ENCODE data around the gene TBR1.

Gene TBR1

GRCh38 chr2:161422816-161423403 is 6.8 kb downstream of the TBR1 start:
- ChIA-PET POLR2A (ENCODE audit: low non-redundant PET) (no interaction called here), CTCF (no interaction called here)
- DNase-seq (ENCODE audit: low spot score): no peak
- no peak overlapping the region for H3K27ac ChIP-seq
- TF ChIP-seq CTCF (conservative IDR thresholded peaks at IDR 0.05; ENCODE audit: low read depth): no peak

DNA sequence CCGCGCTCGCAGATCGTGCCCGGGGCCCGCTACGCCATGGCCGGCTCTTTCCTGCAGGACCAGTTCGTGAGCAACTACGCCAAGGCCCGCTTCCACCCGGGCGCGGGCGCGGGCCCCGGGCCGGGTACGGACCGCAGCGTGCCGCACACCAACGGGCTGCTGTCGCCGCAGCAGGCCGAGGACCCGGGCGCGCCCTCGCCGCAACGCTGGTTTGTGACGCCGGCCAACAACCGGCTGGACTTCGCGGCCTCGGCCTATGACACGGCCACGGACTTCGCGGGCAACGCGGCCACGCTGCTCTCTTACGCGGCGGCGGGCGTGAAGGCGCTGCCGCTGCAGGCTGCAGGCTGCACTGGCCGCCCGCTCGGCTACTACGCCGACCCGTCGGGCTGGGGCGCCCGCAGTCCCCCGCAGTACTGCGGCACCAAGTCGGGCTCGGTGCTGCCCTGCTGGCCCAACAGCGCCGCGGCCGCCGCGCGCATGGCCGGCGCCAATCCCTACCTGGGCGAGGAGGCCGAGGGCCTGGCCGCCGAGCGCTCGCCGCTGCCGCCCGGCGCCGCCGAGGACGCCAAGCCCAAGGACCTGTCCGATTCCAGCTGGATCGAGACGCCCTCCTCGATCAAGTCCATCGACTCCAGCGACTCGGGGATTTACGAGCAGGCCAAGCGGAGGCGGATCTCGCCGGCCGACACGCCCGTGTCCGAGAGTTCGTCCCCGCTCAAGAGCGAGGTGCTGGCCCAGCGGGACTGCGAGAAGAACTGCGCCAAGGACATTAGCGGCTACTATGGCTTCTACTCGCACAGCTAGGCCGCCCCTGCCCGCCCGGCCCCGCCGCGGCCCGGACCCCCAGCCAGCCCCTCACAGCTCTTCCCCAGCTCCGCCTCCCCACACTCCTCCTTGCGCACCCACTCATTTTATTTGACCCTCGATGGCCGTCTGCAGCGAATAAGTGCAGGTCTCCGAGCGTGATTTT is 7.6 kb downstream of the TBR1 start:
- ChIA-PET POLR2A (ENCODE audit: low non-redundant PET) (no interaction called here), CTCF (no interaction called here)
- no peak for DNase-seq (ENCODE audit: low spot score)
- no peak for TF ChIP-seq CTCF (conservative IDR thresholded peaks at IDR 0.05; ENCODE audit: low read depth)
- H3K27ac ChIP-seq: no peak overlapping the region

GRCh38 chr2:161424394-161424769 is 8.3 kb downstream of the TBR1 start:
- ChIA-PET POLR2A (ENCODE audit: low non-redundant PET) (no interaction called here), CTCF (no interaction called here)
- TF ChIP-seq CTCF (conservative IDR thresholded peaks at IDR 0.05; ENCODE audit: low read depth): no peak
- no peak for DNase-seq (ENCODE audit: low spot score)
- H3K27ac ChIP-seq: no peak overlapping the region

GRCh38 chr2:161424891-161425727 is 9.0 kb downstream of the TBR1 start:
- no peak for DNase-seq (ENCODE audit: low spot score)
- ChIA-PET POLR2A (ENCODE audit: low non-redundant PET) (no interaction called here), CTCF (interaction anchor here (0.7 kb wide), 1 partner anchor 12 kb away, joined by 4 read pairs; no protein-coding TSS in a partner anchor)
- H3K27ac ChIP-seq: no peak overlapping the region
- no peak for TF ChIP-seq CTCF (conservative IDR thresholded peaks at IDR 0.05; ENCODE audit: low read depth)

GRCh38 chr2:161425728-161426454 is 9.8 kb downstream of the TBR1 start:
- TF ChIP-seq CTCF (conservative IDR thresholded peaks at IDR 0.05; ENCODE audit: low read depth): no peak
- ChIA-PET CTCF (interaction anchor here (0.7 kb wide), 1 partner anchor 11 kb away, joined by 4 read pairs; no protein-coding TSS in a partner anchor), POLR2A (ENCODE audit: low non-redundant PET) (no interaction called here)
- DNase-seq (ENCODE audit: low spot score): no peak
- no peak overlapping the region for H3K27ac ChIP-seq
